Activated effector memory CD4-positive, alpha-beta T cell treated with Interleukin-2 at 50 U/mL for 16 hours (primary cell): ENCODE results near the gene PDCD6IP.

ENCODE experiments used
- DNase-seq: peaks from one replicate; pipeline ENCODE4 v3.0.0-alpha.2; 2020

Gene PDCD6IP

DNA sequence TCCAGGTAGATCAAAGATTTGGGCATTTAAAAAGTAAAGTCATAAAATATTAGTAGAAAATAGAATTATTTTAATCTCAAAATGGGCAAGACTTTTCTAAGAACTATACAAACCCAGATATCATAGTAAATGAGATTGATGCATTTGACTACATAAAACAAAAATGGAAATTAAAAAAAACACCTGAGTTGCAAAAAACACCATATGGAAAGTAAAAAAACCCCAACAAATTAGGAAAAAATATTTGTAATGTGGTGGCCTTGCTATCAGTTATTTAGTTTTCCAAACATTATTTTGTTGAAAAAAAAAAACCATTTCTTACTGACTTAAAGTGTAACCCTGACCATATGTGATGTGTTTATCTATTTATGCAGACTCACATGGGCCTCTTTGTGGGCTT lies 97.2 kb downstream of the PDCD6IP start:
- DNase-seq: no peak

DNA sequence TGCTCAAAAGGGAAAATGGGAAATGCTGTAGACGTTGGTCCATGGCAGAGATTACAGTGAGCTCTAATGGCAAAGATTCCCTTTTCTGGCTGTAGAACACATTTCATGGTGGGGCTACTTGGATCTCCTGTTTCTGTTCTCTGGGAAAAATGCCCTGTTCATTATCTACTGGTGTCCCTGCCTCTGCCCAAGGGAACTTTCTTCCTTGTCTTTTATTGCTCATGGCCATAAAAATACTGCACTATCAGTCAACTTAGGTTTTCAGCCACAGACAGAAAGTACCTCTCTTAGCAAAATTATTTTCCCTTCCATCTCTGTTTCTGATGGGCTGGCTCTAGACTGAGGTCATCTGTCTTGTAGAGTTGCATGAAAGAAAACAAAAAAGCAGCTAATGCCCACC lies 98.9 kb downstream of the PDCD6IP start:
- no peak for DNase-seq

DNA sequence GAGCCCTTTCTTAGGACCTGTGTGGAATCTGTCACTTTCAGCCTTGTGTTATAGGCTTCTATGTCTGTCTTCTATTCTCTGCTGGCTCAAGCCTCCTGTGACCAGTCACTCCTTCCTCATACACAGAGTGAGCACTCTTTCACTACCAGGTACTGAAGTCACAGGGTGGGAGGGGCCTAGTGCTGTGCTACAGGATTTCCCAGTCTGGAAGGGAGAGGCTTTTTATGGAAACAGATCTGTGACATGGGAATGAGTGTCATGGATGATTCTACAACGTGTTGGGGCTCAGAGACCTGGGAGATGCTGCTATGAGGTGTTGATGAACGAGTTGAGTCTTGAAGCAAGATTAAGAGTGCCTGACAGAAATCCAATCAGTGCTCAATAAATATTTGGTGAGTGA lies 100.5 kb downstream of the PDCD6IP start:
- DNase-seq: no peak

DNA sequence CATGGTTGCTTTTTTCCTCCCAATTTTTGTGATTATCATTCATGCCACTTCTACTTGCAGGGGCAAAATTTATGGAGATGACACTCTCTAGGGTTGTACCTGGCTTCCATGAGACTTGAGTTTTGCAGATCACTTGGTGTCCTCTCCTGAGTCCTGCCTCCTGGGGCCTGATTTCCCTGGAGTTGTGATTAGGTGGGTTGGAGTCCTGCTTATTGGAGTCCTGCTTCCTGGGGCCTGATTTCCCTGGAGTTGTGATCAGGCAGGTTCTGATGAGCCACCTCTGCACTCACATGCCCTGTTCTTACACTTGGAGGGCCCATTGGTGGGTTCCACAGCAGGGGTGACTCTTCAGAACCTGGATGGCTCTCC lies 102.0 kb downstream of the PDCD6IP start:
- DNase-seq: no peak

DNA sequence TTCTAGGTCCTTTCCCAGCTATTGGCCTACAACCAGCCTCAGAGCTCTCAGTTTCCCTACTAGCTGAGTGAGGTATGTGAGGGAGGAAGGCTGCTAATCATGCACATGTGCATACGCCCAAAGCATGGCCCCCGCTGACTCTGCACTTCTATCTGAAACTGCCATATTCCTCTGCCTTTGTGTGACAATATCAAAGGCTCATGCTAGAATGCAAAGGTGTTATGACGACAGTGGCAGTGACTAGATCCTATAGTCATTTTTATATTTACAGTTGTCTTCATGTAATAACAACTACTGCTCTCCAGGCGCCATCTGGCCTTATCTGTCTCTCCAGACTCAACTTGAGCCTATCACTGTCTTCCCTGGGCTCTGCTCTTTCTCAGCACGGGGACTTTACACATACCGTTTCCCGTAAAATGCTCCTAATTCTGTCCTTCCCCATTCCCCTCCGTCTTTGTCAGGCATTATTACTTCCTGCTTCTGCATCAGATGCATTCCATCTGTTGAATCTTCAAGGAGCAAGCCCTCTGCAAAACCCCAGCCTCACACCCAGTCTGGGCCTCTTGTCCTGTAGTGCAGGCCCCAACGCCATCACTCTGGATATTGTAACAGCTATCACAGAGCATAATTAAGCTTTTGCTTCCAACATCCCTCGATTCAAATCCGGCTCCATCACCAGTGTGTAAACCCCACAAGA lies 102.5 kb downstream of the PDCD6IP start:
- no peak for DNase-seq

DNA sequence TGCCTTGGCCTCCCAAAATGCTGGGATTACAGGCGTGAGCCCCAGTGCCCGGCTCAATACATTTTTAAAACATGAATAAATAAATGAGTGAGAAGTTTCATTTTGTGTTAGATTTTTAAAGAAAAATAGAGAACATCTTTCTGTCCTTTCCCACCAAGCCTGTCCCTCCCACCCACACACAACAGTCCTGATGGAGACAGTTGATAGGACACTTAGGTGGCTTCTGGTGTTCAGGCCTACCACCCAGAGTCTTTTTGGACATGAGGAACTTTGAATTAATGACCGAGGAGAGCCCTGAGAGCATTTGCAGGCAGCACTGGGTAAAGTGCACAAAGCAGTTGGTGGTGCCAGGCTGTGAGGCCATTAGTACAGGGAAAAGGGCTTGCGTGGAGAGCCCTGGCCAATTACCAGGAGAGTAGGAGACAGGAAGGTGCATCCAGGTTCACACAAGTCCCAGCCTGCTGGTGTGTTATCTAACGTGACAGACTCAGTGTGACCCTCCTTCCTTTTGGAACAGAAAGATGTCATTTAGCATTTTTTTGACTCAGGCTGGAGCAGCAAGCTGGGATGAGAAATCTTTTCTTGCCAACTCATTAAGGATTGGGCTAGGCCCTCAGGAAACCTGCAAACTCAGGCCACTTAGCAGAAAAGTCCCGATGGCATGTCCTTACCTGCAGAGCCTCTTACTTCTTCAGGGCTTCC lies 103.6 kb downstream of the PDCD6IP start:
- no peak for DNase-seq

DNA sequence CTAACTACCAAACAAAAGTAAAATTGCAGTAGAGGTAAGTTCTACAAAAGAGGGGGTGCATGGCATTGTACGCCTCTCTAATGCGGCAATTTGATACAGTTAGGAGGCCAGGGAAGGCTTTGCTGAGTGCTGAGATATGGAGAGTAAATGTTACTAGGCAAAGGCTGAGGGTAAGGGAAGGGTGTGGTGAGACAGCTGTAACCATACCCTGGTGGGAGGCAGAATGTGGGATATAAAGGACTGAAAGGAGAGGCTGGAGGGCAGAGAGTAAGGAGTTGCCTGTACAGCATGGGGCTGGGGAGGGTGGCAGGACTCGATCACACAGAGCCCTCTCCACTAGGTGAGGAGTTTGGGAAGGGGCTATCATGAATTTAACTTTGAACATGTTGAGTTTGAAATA lies 106.3 kb downstream of the PDCD6IP start:
- DNase-seq: no peak

DNA sequence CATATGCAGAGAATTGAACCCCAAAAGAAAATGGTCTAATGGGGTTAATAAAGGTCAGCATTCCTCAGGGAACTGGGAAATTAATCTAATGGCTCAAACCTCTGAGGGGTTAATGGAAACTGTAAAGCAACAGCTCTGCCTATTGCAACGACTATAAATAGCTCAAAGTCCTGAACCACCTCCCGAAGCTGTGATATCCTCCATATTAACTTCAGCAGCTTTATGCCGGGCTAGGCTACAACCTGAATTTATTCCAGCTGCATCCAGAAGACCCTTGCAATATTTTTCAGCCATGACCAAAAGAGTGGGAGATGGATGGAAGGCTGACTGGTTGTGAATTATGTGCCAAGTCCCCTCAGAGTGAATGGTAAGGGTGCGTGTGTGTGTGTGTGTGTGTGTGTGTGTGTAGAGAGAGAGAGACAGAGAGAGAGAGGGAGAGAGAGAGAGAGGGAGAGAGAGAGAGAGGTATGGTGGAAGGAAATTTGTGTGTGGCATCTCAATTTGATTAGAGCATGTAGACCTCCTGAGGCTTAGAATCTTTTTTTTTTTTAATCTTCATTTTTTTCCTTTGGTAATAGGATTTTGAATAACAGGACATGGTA lies 109.9 kb downstream of the PDCD6IP start:
- DNase-seq: no peak

DNA sequence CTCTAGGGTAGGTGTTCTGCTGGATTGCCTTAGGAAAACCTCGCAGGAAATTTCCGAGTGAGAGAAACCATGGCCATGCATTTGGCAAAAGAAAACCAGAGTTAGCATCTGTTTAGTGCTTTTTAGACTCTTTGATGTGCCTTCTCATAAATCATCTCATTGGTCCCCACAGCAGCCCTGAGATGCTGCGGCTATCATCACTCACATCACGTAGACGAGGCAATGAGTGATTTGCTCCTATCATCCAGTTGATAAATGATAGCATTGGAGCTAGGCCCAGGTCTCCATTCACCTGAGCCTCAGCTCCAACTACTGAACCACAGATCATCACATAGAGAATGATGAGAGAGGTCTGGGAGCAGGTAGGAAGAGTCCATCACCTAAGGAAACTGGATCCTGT lies 111.1 kb downstream of the PDCD6IP start:
- DNase-seq: no peak

DNA sequence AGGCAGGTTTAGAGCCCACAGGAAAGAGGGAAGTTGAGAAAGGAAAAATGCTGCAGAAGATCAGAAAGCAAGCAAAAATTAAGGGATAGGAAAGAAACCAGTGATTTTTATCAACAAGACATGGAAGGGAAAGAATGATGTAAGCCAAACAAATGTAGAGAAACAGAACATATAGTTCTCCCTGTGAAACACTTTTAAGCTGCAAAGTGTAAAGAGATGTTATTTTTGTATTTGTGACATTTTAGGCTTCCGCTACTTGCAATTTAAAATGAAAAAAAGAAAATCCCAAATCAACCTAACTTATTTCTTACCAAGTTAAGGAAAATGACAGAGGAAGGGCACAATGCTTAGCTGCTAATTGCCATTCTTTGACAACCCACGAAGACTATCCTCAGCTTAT lies 111.6 kb downstream of the PDCD6IP start:
- DNase-seq: no peak

DNA sequence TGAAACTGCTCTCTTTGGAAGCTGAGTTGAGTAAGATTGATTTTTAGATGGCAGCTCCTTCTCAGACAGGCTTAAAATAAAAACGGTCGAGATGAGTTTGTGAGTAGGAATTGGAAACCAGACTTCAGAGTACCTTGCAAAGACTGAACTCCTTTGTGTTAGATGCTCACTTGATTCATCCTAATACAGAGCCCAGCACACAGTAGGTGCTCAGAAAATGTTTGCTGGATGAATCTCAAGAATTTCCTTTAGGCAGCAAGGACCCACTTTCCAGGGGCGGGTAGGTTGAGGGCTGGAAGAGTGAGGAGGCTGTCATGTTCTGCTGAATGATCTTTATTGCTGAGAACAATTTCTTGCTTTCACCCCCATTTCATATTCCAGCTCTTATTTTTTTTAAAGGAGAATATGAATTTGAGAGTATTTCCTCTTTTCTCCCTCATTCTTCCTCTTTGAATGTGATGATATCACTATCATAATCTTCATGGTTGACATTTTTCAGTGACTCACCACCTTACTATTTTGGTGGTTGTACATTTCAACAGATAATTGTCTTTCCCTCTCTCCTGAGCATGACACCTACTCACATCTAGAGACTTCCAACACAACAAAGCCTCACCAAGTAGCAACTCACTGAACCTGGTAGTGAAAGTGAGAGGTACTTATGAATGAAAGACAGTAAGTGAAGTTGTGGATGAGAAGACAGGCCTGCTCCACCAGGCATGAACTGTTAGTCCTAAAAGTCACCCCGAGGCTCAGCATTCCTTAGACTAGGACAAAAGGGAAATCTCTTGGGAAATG lies 113.3 kb downstream of the PDCD6IP start:
- DNase-seq: no peak

DNA sequence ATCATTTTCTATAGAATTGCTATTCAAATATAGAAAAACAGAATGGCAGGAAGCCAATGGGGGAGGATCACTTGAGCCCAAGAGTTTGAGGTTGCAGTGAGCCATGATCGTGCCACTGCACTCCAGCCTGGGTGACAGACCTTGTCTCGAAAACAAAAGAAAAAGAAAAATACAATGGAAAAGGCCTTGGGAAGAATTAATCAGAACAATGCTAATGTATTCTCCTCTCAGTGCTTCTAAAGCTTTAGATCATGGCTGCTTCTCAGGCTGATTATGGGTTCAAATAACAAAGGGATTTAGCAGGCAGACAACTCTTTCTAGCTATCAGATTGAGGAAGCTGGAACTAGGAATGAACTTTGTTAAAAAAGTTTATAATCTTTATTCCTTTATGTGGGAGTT lies 115.8 kb downstream of the PDCD6IP start:
- no peak for DNase-seq

DNA sequence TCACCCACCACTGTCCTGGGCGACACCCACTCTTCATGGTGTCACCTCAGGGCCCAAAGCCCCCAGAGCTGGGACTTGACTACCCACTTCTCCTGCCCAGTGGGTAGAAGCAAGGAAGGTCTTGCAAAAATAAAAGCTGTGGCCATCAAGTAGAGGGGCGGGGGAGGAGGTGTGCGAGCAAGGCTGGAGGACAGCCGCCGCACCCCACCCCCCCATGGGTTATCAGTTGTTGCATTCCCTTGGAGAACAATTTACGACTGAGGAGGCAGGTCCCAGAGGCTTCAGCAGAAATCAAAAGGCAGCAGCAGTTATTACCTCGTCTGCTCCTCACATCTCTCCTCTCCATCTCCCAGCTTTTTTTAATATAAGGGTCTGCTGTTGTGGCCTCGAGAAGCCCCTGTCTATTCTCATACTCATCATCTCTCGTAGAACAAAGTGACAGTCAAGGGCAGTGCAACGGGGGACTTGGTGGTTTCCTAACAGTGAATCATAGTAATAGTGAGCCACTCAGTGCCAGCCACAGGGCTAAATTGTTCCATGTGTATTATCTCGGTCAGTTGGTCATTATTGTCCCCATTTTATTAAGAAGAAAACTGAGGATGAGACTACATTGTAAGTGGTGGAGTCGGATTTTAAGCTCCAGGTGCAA lies 116.4 kb downstream of the PDCD6IP start:
- DNase-seq: no peak

DNA sequence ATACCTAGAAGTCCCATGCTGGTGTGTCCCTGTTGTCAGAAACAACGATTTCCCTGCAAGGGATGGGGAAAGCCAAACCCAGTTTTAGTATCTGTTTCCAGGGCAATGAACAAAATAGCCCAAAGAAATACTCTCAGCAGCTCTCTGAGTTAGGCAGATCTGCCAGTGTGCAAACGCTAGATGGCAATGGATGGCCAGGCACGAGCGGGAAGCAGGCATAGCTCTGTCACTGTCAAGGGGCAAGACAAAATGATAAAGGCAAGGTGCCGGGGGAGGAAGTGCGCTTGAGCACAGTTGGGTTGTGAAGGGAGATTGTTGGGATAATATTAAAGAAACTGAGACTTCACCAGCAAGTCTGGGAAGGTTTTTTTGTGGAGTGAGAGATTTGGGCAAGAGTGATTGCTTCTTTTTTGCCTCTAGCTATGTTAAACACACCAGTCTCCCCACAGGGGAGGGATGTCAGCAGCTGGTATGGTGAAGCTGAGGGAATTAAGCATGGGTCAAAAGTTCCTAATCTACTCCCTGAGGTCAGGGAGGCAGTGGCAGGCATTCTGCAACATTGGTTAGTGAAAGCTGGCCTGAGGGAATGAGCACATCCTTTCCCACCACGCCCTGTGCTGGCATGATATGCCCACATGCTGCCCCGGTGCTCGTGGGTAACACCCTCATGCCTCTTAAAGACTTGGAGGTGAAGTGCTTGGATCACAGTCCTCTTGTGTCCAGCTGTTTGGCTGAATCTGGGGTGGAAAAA lies 117.5 kb downstream of the PDCD6IP start:
- no peak for DNase-seq

DNA sequence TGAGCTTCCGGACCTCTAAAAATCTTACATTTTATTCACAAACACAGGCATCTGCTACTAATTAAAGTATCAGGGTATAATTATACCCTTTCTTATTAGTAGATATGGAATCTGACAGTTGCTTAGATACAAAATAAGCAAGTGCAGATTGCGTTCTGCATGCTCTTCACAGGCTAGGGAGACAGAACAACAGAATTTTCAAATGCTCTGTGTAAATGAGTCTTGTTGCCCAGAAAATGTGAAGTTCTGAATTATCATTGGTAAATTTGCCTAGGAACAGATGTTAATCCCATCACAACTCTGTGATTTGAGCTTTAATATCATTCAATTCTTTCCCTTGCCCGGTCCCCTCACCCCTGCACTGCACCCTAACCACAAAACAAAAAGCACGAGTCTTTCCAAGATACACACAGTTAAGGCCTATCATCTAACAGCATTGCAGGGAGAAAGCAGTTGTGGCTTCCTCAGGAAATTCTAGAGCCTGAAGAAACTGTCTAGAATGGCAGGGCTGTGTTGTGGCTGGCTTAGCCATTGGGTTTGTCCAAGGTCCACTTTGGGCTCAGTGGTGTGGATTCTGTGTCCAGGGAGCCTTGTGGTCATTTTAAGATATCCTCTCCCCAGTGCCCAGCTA lies 119.8 kb downstream of the PDCD6IP start:
- DNase-seq: no peak
